DOHH2 (cell line): ENCODE results near the gene SSTR5.

Source experiments
- H3F3A ChIP-seq: fragments of 200-600 bp; sonication (generic), shearing (Covaris generic); 2 replicates; pipeline ENCODE4 v1.6.0; 2016; ENCODE audit warnings: antibody characterized with exemption, mild to moderate bottlenecking; ENCODE audit not compliant: control insufficient read depth, insufficient read depth
- H3K27ac ChIP-seq: fragments of 200-600 bp; sonication (generic); 2 replicates; pipeline ENCODE4 v1.5.1; 2014; ENCODE audit warnings: low read depth, mild to moderate bottlenecking, low read length, moderate library complexity
- H3K27me3 ChIP-seq: fragments of 200-600 bp; sonication (generic); 2 replicates; pipeline ENCODE4 v1.6.1; 2014; ENCODE audit warnings: mild to moderate bottlenecking, low read length, mixed read lengths; ENCODE audit not compliant: control insufficient read depth
- H3K36me3 ChIP-seq: fragments of 200-600 bp; sonication (generic); 2 replicates; pipeline ENCODE4 v1.6.1; 2014; ENCODE audit warnings: mild to moderate bottlenecking, low read length, moderate library complexity, mixed read lengths; ENCODE audit not compliant: control insufficient read depth
- H3K4me1 ChIP-seq: fragments of 200-600 bp; sonication (generic); 2 replicates; pipeline ENCODE4 v1.6.1; 2014; ENCODE audit warnings: mild to moderate bottlenecking, low read length, mixed read lengths; ENCODE audit not compliant: control insufficient read depth
- H3K4me2 ChIP-seq: fragments of 200-600 bp; sonication (generic); 2 replicates; pipeline ENCODE4 v1.6.0; 2014; ENCODE audit warnings: mild to moderate bottlenecking, low read length, moderate library complexity
- H3K4me3 ChIP-seq: fragments of 200-600 bp; sonication (generic); 2 replicates; pipeline ENCODE4 v1.5.1; 2014; ENCODE audit warnings: mild to moderate bottlenecking, low read length, mixed read lengths
- H3K79me2 ChIP-seq: fragments of 200-600 bp; sonication (generic); 2 replicates; pipeline ENCODE4 v1.6.1; 2014; ENCODE audit warnings: mild to moderate bottlenecking, low read length, mixed read lengths; ENCODE audit not compliant: control insufficient read depth
- H3K9me2 ChIP-seq: fragments of 200-600 bp; sonication (generic); replicated peaks from 2 replicates; pipeline ENCODE4 v1.6.1; 2014; ENCODE audit warnings: mild to moderate bottlenecking, low read length, mixed read lengths; ENCODE audit not compliant: control insufficient read depth
- H3K9me3 ChIP-seq: fragments of 200-600 bp; sonication (generic); 2 replicates; pipeline ENCODE4 v1.6.1; 2014; ENCODE audit warnings: antibody characterized with exemption, low read length, mixed read lengths; ENCODE audit not compliant: control insufficient read depth, insufficient read depth
- H4K20me1 ChIP-seq: fragments of 200-600 bp; sonication (generic); 2 replicates; pipeline ENCODE4 v1.6.0; 2014; ENCODE audit warnings: low read depth, mild to moderate bottlenecking, antibody characterized with exemption, low read length, moderate library complexity; ENCODE audit not compliant: control insufficient read depth, insufficient read depth
- EZH2phosphoT487 ChIP-seq: fragments of 200-600 bp; sonication (generic); IDR thresholded peaks from 2 replicates; pipeline ENCODE4 v1.6.1; 2017; ENCODE audit warnings: borderline replicate concordance, mild to moderate bottlenecking, antibody characterized with exemption, low read length, moderate library complexity, mixed read lengths
- TF ChIP-seq, protein P1 (sequence below): fragments of 200-600 bp; sonication (generic); IDR thresholded peaks from one replicate; pipeline ENCODE4 v1.5.1; 2014; ENCODE audit warnings: antibody characterized with exemption, mild to moderate bottlenecking, low read depth, low read length; ENCODE audit not compliant: poor library complexity, severe bottlenecking

SSTR5 gene

GRCh38 chr16:1033128-1033679 is 39.3 kb upstream of the SSTR5 start:
- no peaks in the 10 kb centered on the region for H3K9me2 ChIP-seq
- H3K4me3 ChIP-seq: no peak overlapping the region
- no peaks in the 10 kb centered on the region for H3K36me3 ChIP-seq
- no peaks in the 10 kb centered on the region for H3F3A ChIP-seq
- H3K27me3 ChIP-seq: no peaks in the 10 kb centered on the region
- no peak for TF ChIP-seq EZH2phosphoT487
- TF ChIP-seq, protein P1, sequence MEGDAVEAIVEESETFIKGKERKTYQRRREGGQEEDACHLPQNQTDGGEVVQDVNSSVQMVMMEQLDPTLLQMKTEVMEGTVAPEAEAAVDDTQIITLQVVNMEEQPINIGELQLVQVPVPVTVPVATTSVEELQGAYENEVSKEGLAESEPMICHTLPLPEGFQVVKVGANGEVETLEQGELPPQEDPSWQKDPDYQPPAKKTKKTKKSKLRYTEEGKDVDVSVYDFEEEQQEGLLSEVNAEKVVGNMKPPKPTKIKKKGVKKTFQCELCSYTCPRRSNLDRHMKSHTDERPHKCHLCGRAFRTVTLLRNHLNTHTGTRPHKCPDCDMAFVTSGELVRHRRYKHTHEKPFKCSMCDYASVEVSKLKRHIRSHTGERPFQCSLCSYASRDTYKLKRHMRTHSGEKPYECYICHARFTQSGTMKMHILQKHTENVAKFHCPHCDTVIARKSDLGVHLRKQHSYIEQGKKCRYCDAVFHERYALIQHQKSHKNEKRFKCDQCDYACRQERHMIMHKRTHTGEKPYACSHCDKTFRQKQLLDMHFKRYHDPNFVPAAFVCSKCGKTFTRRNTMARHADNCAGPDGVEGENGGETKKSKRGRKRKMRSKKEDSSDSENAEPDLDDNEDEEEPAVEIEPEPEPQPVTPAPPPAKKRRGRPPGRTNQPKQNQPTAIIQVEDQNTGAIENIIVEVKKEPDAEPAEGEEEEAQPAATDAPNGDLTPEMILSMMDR: no peak
- no peaks in the 10 kb centered on the region for H3K79me2 ChIP-seq
- no peaks in the 10 kb centered on the region for H3K4me1 ChIP-seq
- H3K27ac ChIP-seq: no peak overlapping the region
- H3K4me2 ChIP-seq: no peak overlapping the region
- peaks cover 4% of the 10 kb centered on the region; the same call in 1 of the 2 replicates for H3K9me3 ChIP-seq
- no peaks in the 10 kb centered on the region for H4K20me1 ChIP-seq

DNA sequence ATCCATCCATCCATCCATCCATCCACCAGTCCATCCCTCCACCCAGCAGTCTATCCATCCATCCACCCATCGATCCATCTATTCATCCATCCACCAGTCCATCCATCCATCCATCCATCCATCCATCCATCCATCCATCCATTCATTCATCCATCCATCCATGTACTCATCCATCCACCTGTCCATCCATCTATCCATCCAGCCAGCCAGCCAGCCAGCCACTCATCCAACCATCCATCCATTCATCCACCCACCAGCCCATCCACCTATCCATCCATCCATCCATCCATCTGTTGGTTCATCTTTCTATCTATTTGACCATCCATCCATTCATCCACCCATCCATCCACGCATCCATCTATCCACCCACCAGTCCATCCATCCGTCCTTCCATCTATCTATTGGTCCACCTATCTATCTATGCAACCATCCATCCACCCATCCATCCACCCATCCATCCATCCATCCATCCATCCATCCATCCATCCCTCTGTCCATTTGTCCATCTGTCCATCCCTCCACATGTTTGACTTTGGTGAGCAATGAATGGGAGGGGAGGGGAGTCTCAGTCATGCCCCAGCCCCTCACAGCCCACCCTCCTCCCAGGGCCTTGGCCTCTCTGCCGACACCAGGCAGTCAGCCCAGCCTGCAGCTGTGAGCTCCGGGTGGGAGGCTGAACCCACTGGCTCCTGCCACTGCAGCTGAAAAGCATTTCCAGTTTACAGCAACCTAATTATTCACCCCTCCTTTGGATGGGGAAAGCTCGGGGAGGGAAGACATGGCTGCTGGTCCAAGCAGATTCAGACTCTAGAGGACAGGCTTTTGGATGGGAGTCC is 38.1 kb upstream of the SSTR5 start:
- H3K4me3 ChIP-seq: no peak overlapping the region
- H3K9me3 ChIP-seq: peaks cover 4% of the 10 kb centered on the region; the same call in 1 of the 2 replicates
- no peaks in the 10 kb centered on the region for H3K27me3 ChIP-seq
- no peaks in the 10 kb centered on the region for H3K79me2 ChIP-seq
- no peak overlapping the region for H3K27ac ChIP-seq
- H3K4me1 ChIP-seq: no peaks in the 10 kb centered on the region
- no peaks in the 10 kb centered on the region for H3F3A ChIP-seq
- no peaks in the 10 kb centered on the region for H3K9me2 ChIP-seq
- H3K36me3 ChIP-seq: no peaks in the 10 kb centered on the region
- H3K4me2 ChIP-seq: no peak overlapping the region
- TF ChIP-seq, protein P1: no peak
- no peak for TF ChIP-seq EZH2phosphoT487
- no peaks in the 10 kb centered on the region for H4K20me1 ChIP-seq

GRCh38 chr16:1035066-1035415 is 37.5 kb upstream of the SSTR5 start:
- Histone ChIP-seq H4K20me1 (no peaks in the 10 kb centered on the region), H3K9me3 (peaks cover 4% of the 10 kb centered on the region; the same call in 1 of the 2 replicates), H3K27me3 (no peaks in the 10 kb centered on the region), H3K79me2 (no peaks in the 10 kb centered on the region), H3K4me1 (no peaks in the 10 kb centered on the region), H3K4me2 (no peak overlapping the region), H3K4me3 (no peak overlapping the region), H3K36me3 (no peaks in the 10 kb centered on the region), H3F3A (no peaks in the 10 kb centered on the region), H3K27ac (no peak overlapping the region), H3K9me2 (no peaks in the 10 kb centered on the region)
- TF ChIP-seq, protein P1: no peak
- no peak for TF ChIP-seq EZH2phosphoT487
